HG03521 (cell line): Measurements from ENCODE around the gene DRP2.
"Not testable (repeated sequence)": the region's sequence is repeated elsewhere in the genome, so short reads cannot be mapped to it uniquely, and the experiment has no call there.

Experiments used
- ATAC-seq: cut with Tn5 transposase; IDR thresholded peaks from one replicate; pipeline ENCODE4 v1.9.1; 2021; ENCODE audit warnings: mild to moderate bottlenecking, moderate library complexity; ENCODE audit not compliant: unreplicated experiment

DRP2 gene

DNA sequence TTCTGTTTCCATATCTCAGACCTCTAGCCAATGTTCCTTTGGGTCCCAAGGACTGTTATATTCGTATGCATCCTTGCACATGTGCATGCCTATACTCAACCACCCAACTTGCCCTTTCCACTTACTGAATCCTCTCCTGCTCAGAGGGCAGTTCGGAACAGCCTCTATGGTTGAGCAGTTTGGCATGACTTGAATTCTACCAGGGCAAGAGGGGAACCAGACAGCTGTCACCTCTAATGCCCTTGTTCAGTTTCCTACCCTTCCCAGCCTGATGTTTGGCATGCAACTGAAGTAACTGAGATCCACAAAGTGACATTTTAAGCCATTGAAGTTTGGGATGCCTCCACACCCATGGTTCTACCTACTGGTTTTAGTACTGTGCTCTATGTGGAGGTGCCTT lies 17.5 kb downstream of the DRP2 start:
- ATAC-seq = no peak

DNA sequence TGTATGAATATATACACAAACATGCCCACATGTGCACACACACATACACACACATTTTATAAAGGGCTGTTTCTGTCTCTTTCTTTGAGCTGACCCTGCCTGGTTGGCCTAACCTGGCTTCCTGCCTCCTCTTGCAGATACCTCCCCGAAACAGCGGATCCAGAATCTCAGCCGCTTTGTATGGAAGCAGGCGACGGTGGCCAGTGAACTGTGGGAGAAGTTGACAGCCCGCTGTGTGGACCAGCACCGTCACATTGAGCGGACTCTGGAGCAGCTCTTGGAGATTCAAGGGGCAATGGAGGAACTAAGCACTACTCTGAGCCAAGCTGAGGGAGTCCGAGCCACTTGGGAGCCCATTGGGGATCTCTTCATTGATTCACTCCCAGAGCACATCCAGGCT lies 21.9 kb downstream of the DRP2 start:
- ATAC-seq = no peak

DNA sequence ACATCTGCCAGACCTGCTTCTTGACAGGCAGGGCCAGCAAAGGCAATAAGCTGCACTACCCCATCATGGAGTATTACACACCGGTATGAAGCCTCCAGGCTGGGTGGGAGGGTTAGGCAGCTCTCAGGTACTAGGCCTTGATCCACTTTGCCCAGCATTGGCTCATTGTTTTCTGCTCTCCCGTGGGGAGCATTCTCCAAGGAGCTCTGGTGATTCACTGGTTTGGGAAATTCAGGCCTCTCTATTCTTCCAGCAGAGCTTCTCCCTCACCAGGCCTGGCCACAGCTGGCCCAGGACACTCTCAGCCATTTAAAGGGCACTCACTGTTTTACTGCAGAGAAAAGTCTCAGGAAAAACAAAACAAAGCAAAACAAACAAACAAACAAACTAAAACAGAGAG lies 33.0 kb downstream of the DRP2 start:
- ATAC-seq = no peak

DNA sequence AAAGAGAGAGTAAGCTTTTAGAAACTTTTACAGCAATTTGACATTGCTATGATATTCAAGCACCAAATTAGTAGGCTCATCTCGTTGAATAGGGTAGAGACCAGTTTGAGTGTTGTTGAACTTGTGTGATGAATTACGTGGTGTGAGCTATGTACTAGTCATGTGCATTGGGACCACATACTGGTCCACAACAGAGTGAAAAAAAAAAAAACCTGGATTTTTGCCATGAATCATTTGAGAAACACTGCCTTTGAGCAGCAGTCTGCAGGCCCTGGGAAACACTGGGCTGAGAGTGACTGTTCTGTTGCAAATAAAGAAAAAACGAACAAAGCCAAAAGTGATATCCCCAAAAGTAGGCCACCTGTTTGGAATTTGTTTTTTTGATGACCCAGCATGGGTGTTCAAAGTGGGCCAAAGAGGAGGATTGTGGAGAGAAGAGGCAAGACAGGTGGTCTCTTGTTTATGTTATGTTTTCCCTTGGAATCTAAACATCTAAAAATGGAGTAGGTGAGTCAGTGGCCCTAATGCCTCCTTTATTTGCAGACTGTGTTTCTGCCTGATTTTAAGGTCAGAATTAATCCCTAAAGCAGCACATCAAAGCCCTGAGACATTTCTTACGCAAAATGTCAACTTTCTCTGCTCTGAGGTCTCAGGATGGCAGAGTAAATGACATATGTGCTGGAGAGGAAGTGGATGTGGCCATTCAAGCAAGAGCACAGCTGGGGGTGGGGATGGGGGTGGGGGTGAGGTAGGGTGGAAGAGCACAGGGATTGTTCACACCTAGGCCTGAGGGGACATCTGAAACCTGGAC lies 38.1 kb downstream of the DRP2 start:
- ATAC-seq = no peak

DNA sequence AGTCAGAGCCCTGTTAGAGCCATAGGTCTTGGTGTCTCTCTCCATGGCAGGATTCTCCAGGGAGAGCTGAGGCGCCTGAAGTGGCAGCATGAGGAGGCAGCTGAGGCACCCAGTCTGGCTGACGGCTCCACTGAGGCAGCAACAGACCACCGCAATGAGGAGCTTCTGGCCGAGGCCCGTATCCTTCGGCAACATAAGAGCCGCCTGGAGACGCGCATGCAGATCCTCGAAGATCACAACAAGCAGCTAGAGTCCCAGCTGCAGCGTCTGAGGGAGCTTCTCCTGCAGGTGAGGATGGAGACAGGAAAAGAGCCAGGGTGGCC lies 38.6 kb downstream of the DRP2 start:
- ATAC-seq = no peak

DNA sequence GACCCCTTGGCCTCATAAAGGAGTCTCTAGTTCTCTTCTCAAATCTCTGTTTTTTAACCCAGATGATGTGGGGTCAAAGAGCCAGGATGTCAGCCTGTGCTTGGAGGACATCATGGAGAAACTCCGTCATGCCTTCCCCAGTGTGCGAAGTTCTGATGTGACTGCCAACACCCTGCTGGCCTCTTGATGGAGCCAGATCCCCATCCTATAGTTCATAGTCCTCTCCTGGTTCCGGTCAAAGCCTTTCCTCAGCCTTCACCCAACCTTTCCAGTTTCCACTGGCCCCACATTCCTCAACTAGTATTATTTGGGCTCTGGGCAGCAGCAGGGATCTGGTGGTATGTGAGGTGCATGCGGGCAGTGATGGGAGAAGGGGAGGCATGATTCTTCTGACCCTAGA lies 40.8 kb downstream of the DRP2 start:
- no peak for ATAC-seq

DNA sequence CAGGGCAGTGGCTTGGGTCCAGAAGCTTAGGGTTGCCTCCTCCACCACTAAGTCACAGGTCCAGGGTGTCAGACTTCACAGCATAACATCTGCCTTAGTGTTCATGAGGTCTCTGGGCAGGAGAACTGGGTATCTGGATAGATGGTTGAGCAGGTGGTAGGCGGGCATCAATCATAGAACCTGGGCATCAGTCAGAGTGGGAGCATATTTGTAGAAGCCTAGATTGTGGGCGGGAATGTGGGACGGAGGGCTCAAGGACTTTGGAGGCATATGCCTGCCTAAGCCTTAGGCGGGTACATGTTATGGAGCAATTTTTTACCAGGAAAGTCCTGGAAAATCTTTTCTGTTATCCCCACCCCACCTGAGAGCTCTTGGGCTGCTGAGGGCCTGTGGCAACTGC lies 43.0 kb downstream of the DRP2 start:
- no peak for ATAC-seq

DNA sequence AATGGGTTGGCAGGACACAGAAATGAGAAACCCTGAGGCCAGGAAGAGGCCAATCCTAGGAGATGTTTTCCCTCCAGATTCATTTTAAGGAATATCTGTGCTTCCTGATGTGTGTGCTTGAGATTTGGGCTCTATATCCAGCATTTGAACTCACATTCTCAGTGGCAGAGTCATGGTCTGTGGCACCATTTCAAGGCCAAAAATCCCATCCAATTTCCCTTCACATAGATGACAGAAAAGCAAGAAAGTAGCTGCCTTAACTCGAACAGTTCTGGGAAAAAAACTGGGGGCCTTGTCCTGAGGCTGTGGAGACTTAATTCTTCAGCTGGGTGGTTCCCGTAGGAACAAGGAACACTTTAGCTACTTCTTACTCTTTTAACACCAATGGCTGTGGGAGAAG lies 44.2 kb downstream of the DRP2 start:
- ATAC-seq = no peak

DNA sequence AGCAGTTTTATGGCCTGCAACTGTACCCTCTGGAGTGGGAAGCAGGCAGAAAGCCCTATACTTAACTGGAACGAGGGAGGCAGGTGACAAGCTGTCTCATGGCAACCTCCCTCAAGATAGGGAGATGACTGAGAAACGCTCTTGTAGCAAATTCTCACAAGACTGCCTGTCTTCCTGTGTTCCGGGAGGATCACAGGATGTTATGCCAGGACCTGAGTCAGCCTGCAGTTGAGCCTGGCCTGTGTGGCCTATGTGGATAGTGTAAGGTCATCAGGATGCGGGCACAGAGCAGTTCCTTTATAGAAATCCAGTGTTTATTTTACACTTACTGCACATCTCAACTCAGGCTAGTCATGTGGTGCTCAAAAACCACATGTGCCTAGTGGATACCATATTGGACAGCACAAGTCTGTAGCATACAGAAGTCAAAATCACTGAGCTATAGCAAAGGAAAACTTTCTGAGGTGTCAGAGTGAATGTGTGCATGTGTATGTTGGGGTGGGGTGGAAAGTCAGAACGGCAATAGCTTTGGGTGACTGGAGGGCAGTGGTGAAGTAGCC lies 46.4 kb downstream of the DRP2 start:
- no peak for ATAC-seq

DNA sequence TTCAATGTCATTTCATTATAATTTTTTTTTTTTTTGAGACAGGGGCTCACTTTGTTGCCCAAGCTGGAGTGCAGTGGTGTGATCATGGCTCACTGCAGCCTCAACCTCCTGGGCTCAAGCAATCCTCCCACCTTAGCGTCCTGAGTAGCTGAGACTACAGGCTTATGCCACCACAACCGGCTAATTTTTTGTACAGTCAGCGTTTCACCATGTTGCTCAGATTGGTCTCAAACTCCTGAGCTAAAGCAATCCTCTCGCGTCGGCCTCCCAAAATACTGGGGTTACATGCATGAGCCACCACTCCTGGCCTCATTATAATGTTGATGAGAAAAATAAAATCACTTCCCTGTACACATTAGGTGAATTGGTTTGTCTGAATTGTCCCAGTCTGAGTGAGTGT lies 54.6 kb downstream of the DRP2 start:
- no peak for ATAC-seq

DNA sequence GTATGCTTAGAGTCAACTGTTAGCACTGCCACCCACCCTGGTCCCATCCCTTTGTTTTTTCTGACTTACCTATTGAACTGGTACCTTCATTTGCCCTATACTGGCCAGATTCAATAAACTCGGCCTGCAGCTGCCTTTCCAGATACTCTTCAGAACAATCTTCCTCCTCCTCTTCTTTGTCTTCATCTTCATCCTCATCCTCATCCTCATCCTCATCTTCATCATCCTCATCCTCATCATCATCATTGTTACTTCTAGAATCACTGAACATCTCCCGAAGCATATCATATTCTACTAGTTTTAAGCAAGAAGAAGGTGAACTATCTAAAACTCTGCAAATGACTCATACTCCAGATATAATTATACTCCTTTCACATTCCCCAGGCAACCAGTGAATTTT lies 56.7 kb downstream of the DRP2 start:
- no peak for ATAC-seq

DNA sequence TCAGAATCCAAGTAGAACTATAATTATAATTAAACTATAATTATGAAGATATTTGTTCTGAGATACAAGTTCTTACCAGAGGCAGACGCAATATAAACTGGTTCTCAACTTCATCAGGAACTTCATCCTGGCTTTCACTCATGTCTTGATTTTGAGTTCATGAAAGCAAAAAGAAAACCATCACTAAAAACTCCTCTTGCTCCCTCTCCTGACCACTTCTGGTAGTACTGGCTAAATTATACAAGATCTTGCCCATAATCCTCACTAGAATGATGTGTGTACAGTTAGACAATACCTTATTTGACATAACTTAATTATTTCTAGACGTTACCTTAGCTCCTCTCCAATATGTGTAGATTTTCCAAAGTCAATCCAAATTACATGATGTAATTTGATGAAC lies 67.8 kb downstream of the DRP2 start:
- no peak for ATAC-seq

DNA sequence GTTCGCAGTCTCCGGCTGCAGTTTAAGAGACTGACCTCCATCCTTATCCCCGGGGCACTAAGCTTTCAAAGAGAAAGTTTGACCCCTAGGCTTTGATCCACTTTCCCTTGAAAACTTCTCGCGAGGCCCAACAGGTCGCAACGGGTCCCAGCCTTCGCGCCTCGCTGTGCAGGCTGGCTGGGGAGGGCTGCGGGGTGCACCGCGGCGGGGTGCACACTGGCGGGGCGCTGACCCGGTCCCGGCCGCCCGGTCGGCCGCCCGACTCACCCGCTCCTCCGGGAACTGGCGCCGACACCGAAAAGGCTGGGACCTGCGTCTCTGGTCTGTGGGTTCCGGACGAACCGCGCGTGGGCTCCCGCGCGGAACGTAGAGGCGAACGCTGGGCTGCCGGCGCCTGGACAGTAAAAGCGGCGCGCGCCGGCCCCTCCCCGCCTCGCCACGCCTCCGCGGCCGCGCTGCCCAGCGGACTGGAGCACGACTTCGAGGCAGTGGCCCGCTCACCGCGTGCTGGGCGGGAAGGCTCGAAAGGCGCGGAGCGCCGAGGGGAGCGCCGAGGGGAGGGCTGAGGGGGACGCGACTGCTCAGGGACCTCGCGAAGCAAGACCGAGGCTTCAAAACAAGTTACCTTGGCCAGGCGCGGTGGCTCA lies 71.5 kb downstream of the DRP2 start, which contains the start of gene TAF7L:
TSS of gene TAF7L (minus strand) at position 378 of the 647 bp plus-strand sequence. CDS start 3,791 bp downstream, outside the sequence.
- no peak for ATAC-seq

DNA sequence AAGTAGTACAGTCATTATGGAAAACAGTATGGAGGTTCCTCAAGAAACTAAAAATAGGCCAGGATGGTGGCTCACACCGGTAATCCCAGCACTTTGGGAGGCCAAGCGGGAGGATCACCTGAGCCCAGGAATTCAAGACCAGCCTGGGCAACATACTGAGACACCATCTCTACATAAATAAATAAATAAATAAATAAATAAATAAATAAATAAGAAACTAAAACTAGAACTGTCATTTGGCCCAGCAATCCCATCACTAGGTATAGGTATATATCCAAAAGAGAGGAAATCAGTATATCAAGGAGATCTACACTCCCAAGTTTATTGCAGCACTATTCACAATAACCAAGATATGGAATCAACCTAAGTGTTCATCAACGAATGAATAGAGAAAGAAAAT lies 76.0 kb downstream of the DRP2 start:
- not testable (repeated sequence) for ATAC-seq

DNA sequence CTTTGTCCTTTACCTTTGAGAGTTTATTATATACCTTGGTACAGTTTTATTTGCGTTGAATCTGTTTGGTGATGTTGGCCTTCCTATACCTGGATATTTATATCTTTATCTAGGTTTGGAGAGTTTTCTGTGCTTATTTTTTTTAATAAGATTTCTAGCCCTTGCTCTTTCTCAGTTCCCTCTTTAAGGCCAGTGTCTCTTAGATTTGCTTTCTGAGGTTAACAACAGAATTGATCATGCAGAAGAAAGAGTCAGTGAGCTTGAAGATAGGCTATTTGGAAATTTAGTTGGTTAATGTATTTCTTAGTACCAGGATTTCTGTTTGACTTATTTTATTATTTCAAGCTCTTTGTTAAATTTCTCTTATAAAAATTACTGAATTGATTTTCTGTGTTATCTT lies 84.2 kb downstream of the DRP2 start:
- ATAC-seq = no peak
